ENCODE measurements around the gene PTX4.

- TF ChIP-seq POLR2AphosphoS5 (IDR thresholded peaks at IDR 0.05; ENCODE audit: low read depth, low read length) (no peak), REST (IDR thresholded peaks at IDR 0.05; ENCODE audit: insufficient read depth in 1 of 2, low read depth in 2 of 2, low read length in 2 of 2) (no peak), TAF1 (IDR thresholded peaks at IDR 0.05; ENCODE audit: borderline replicate concordance, insufficient read depth, low read length) (no peak), SIN3A (IDR thresholded peaks at IDR 0.05; ENCODE audit: borderline replicate concordance, insufficient read depth, low read length) (no peak)
Measured at GRCh38 chr16:1435921-1436697, 52.6 kb downstream of the PTX4 start.

All from PFSK-1 (cell line).